Activated T-helper 9 cell treated with anti-CD3 and anti-CD28 coated beads, Interleukin-2, amount 50 U/mL, for 16 hours (primary cell): ENCODE results near the gene EEF1AKMT3.

Source experiments
- DNase-seq: peaks from one replicate; pipeline ENCODE4 v3.0.0-alpha.2; 2020; ENCODE audit warnings: low read depth

The EEF1AKMT3 gene

DNA sequence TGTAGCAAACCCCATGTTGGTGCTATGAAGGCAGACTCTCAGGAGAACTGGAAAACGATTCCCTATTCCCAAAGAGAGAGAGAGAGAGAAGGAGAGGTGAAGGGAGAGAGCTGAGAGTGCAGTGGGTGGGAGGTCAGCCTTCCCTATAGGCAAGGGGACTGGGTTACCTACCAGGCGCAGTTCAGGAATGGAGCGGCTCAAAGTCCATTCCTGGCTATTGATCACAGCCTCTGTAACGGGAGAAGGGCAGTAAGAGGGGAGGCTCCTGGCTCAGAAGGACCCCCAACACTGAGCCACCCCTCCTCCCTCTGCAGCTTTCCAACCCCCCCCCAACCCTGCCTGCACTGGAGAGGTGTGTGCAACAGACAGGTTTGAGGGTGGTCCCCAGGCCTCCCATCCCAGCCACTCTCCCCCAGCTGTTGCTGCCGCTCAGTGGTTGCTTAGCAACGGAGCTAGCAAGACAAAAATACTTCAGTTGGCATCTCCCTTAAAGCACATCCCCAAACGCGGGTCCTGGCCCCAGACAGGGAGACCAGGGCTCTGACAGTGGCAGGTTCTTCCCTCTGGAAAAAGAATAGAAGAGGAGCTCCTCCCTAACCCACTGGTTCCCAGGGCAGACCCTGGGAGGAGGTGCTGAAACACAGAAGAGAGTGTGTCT, 37.1 kb upstream of the EEF1AKMT3 start:
- no peak for DNase-seq

DNA sequence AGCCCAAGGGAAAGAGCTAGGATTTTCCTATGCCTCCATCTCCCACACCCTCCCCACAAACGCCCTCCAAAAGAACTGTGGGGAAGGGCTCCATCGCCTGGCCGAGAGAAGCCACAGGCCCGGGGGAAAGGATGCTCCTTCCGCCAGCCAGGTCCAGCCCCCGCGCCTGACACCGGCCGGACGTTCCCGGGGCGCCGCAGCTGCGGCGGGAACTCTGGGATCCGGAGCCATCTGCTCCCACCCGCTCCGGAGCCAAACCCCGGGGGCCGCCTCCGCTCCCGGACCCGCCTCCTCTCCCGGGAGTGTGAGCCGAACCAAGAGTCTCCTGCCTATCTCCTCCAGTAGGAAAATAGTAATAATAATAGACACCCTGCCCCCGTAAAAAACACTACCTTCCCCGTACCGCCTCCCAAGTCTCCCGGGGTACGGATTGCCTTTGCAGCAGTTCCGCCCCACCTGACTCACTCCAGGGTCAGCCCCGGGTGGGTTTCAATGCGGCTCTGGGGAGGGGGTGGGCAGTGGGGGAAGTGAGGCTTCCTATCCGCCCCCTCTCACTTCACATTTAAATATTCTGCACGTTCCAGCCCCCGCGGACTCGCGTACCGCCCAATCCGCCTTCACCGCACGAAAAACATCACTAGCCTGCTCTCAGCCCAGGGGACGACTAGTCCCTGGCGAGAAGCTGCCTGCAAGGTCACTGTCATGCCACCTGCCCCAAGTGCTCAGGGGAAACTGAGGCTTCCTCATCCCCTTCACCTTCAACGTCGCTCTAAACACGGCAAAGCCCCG, 36.3 kb upstream of the EEF1AKMT3 start:
- DNase-seq = no peak

DNA sequence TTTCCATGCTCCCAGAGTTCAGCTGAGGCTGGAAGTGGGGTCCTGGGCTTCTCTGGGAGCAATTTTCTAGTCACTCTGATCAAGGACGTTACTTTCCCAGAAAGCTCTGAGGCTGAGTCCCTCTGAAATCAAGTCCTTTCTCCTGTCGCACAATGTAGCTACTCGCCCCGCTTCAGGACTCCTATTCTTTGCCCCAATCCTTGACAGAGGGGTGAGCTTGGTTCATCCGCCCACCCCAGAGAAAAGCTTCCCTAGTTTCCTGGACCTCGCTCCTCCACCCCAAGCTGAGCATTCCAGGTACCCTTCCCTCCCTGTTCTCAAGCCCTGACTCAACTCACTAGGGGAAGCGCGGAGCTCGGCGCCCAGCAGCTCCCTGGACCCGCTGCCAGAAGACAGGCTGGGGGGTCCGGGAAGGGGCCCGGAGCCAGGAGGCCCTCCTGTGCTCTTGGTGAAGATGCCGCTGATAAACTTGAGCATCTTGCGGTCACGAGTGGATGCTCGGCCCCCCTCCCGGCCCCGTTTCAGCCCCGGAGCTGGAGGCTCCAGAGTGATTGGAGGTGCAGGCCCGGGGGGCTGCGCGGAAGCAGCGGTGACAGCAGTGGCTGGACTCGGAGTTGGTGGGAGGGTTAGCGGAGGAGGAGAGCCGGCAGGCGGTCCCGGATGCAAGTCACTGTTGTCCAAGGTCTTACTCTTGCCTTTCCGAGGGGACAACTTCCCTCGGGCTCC, 35.5 kb upstream of the EEF1AKMT3 start:
- DNase-seq = no peak

DNA sequence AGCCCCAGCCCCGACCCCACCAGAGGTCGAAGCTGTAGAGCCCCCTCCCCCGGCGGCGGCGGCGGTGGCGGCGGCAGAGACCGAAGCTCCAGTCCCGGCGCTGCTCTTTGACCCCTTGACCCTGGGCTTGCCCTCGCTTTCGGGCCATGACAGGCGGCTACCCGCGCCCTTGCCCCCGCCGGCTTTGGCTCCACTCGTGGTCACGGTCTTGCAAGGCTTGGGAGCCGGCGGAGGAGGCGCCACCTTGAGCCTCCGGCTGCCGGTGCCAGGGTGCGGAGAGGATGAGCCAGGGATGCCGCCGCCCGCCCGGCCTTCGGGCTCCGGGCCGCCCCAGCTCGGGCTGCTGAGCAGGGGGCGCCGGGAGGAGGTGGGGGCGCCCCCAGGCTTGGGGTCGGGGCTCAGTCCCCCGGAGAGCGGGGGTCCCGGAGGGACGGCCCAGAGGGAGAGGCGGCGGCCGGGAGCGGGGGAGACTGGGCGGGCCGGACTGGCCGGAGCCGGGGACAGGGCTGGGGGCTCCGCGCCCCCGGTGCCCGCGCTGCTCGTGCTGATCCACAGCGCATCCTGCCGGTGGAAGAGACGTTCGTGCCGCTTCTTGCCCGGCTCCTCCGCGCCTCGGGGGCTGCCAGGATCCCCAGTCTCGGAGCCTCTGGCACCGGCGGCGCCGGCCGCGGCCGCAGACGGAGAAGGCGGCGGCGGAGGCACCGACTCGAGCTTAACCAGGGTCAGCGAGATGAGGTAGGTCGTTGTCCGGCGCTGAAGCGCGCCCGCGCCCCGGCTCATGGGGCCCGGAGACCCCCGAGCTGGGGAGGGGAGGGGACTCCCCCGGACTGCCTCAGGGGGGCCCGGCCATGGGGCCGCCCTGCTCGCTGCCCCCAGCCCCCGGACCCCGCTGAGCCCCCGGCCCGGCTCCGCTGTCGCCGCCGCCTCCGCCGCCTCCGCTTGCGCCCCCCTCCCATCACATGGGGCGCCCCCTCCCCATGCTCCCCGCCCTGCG, 34.6 kb upstream of the EEF1AKMT3 start:
- DNase-seq = no peak

DNA sequence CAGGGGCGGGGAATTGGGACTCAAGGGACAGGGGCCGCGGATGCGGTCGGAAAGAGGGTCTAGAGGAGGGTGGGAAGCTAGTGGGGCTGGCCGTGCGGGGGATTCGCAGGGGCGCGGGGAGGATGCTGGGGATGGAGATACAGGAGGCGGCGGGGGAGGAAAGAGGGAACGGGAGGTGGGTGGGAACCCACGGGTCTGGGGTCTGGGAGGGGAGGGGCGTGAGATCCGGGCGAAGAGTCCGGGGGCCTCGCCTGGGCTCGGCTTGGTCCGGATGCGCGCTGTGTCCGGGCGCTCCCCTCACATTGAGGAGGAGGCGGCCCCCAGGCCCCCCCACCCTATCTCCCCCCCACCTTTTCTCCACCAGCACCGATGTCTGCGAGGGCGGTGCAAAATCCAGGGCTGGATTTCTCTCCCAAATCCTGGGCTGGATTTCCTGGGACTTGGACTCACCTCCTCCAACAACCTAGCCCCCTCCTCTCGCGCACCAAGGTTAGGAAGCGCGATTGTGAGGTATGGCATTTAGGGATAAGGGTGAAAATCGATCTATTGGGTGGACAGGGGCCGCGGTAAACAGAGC, 33.7 kb upstream of the EEF1AKMT3 start, which contains the start of gene AGAP2:
AGAP2 (minus strand) TSS at position 82 of the 577 bp plus-strand sequence. CDS start 496 bp downstream, outside the sequence.
- DNase-seq = no peak

DNA sequence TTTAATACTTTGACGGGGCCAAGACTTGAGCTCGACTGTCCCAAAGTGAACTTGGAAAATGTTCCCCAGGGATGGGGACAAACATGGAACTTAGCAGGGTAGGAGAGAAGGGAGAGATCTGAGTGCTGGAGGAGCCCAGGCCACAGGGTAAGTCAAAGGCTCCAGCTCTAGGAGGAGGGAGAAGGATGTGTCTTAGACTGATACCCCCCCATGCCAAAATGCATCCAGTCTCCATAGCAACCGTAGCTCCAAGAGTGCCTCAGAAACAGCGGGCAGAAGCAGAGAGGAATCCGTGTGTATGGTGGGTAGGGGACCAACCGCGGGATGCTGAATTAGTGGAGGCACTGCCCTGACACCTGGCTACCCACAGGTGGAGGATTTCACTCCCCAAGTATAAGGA, 33.0 kb upstream of the EEF1AKMT3 start:
- no peak for DNase-seq

DNA sequence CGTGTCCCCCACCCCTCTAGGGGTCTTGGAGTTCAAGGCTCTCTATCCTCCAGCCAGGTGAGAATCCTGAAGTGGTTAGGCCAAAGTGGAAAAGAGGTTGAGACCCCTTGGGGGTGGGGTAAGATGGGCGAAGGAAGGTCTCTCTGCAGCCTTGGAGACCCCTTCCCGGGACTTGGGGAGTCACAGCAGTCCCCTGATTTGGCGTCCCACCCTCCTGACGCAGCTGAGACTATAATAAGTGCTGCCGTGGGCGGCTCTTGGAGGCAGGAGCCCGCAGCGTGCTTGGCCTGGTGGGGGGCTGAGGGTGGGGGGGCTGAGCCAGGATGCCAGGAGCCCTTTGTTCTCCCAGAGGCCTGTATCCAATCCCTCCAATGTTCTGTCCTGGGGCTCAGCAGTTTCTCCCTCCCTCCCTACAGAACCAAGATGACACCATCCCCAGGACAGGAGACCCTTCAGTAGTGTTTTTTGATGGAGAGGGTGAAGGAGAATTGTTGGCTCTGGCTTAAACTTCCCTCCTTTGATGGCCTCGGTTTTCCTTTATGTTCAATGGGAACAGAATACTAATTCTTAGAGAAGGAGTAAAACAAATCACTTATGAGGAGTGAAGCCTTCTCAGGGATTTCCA, 32.4 kb upstream of the EEF1AKMT3 start:
- no peak for DNase-seq

DNA sequence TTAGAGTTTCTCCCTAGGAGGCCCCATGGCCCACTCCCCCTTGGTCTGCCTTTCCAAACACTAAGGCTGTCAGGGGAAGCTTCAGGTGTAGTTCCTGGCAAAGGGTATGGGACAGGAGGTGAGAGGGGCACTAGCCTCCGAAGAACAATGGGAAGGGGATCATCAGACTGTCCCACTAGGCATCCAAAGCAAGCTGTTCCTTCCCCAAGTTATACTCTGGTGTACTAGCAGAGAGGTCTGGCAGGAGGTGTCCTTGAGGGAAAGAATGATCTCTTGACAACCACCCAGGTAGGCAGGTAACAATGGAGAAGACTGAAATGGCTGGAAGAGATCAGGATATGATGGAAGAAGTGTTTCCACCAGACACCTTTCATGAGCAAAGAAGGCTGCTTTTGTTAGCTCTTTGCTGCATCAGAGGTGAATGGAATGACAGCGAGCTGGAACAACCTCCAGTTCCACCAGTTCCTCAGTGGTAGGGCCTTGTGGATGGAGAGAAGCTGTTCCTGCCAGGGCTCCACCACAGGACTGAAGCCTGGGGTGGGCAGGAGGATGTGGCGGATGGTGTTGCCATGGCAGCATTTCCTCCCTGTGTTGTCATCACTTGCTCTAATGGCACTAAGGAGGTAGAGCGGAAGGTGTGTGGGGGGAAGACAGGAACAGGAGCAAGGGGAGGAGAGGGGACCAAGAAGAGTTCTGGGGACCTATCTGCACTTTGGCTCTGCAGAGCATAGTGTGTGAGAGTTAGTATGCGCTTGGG, 31.6 kb upstream of the EEF1AKMT3 start:
- DNase-seq = peak; percentile 59

DNA sequence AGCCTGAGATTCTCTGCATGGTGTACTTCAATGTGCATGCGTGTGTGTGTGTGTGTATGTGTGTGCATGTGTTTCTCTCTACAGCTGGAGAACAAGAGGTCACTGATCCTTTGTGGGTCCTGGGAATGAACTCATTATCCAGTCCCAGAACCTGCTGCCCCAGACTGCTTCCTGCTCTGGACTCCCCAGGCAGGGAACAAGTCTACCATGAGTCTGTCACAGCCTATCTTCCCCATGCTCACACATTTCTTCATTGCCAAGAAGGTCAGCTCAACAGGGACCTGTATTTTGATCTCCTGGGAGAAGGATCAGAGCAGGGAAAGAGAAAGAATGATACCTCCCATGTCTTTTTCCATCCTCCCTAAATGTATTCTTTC, 31.0 kb upstream of the EEF1AKMT3 start:
- no peak for DNase-seq

DNA sequence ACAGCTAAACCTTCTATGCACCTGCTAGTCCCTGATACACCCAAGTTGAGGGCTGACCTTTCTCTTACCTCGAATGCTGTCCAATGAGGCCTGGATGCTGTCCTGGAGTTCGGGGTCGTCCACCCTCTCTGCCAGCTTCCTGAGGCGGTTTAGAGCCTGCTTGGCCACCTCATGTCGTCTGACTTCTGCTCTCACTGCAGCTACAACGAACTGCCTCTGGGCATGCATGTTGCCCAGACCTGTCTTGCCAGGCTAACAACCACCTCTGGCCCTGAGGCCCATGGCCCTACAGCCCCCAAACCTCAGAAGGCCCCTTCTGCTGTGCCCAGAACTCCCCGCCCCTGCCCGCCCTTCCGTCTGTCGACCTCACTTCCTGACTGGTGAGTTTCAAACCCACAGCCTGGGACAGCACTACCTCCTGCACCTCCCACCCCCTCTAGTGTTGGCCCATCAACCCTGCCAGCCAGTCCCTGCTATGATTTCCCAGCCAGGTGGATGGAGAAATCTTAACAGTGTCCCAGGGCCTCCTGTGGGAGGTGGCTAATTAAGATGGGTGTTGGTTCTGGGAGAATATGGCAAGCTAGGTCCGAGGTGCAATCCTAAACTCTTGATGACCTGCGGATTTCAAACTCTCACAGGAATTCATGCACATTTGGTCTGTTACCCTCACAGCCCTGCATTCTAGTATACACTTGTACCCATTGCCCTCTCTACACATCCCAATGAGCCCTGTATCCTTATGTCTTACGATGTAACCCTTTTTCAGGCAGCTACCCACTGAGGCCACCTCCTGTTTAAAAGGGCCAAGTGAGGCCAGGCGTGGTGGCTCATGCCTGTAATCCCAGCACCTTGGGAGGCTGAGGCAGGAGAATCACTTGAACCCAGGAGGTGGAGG, 30.3 kb upstream of the EEF1AKMT3 start:
- DNase-seq = peak; percentile 65

DNA sequence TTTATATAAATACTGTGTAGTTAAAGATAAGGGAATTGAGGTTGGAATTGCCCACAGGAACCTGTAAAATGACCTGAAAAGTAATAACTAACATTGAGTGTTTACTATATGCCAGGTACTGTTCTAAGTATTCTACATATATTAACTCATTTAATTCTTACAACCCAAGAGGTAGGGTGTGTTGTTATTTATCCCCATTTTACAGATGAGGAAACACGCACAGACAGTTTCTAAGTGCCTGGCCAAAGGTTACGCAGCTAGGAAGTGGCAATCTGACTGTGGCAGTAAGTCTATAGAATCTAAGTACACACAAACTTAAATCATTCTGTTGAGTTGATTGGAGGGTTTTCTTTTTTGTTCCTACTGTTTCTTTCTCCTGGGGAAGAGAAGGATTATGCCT, 28.6 kb upstream of the EEF1AKMT3 start:
- no peak for DNase-seq

DNA sequence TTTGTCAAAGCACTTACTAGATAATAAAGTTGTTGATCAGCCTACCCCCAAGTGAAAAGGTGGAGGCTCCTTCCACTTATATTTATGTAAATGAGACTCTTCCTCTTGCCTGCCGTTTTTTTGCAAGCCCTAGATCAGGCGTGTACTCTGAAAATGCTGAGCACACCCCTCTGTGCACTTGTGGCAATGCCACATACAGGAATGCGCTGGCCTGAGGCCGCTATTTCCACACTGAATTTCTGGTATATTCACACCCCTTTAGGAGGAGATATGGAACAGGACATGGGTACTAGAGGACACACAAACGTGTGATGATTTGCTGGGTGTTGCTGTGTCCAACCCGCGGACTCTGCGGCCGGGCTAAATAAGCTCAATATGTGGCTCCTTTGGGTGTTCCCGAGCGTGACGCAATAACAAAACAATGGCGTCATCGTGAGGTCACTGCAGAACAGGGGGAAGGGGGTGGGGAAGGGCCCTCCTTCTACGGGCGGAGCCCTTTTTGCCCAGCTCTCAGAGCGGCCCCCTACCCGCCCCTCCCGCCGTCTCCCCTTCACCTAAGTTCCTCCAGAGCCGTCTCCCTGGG, 28.1 kb upstream of the EEF1AKMT3 start:
- peak; percentile 54 for DNase-seq

DNA sequence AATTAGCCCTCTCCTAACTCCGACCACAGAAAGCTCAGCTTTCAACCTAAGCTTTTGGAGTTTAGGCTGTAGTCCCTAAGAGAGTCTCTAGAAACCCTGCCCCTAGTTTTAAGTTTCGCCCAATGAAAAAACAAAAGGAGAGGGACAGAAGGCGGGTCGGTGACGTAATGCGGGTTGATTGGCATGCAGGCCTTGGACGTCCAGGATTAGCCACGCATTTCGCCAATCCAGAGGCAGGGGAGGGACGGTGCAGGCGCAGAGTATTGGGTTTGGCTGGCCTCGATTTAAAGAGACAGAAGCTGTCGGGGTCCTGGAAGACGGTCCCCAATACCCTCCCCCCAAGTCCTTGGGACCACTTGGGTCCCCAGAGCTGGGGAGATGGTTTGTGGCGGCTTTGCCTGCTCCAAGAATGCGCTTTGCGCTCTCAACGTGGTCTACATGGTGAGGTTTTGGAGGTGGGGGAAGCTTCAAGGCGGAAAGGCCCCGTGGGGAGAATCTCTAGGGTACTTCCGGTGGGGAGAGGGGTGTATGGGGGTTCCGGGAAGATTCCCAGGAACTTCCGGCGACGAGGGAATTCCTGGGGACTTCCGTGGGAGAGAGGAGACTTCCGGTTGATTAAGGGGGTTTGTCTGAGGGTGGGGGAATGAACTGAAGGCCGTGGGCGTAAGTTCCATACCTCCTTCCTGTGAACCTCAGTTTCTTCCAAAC, 27.5 kb upstream of the EEF1AKMT3 start, which contains the start of gene TSPAN31:
TSPAN31 (plus strand) TSS at position 263 of the 708 bp plus-strand sequence; CDS start at position 379, 116 bp downstream.
- DNase-seq = peak; percentile 89

DNA sequence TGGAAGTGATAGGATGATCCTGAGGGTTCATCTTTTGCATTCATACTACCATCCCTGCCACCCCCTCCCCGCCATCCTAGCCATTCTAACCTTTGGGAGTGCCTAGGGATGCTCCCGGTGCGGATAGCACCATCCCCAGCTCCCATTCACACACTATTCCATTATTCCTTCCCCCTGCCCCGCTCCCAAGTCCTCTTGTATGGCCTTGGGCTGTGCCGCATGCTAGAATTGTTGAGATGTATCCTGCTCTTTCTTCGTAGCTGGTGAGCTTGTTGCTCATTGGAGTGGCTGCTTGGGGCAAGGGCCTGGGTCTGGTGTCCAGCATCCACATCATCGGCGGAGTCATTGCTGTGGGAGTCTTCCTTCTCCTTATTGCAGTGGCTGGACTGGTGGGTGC, 26.9 kb upstream of the EEF1AKMT3 start:
- DNase-seq = no peak

DNA sequence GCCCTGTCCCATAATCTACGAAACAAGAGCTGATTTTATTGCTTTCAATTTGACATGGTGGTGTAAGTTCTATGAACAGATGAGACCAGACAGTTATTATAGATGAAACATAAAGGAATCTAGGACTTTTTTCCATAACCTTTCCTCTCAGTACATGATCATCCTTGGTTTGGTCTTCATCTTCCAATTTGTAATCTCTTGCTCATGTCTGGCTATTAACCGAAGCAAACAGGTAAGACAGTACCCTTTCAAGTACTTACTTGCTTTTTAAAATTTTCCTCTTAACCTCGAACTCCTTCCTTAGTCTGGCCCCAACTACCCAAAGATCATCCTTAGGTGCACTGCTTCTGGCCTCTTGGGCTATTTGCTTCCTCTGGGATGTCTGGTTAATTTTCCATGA, 26.4 kb upstream of the EEF1AKMT3 start:
- no peak for DNase-seq

DNA sequence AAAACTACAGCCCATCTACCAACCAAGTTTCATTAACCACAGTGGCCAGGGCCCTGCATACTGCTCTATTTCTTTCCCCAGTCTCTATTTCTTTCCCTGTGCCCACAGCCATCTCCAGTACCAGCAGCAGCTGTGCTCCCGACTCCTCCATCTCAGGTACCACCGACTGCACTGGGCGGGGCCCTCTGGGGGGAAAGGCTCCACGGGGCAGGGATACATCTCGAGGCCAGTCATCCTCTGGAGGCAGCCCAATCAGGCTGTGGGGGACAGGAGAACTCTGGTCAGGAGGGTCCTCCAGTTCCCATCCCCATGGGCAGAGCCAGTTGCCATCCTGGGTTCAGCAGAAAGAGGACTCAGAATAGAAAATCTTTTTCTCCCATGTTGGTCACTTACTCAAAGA, 23.4 kb upstream of the EEF1AKMT3 start:
- DNase-seq = no peak

DNA sequence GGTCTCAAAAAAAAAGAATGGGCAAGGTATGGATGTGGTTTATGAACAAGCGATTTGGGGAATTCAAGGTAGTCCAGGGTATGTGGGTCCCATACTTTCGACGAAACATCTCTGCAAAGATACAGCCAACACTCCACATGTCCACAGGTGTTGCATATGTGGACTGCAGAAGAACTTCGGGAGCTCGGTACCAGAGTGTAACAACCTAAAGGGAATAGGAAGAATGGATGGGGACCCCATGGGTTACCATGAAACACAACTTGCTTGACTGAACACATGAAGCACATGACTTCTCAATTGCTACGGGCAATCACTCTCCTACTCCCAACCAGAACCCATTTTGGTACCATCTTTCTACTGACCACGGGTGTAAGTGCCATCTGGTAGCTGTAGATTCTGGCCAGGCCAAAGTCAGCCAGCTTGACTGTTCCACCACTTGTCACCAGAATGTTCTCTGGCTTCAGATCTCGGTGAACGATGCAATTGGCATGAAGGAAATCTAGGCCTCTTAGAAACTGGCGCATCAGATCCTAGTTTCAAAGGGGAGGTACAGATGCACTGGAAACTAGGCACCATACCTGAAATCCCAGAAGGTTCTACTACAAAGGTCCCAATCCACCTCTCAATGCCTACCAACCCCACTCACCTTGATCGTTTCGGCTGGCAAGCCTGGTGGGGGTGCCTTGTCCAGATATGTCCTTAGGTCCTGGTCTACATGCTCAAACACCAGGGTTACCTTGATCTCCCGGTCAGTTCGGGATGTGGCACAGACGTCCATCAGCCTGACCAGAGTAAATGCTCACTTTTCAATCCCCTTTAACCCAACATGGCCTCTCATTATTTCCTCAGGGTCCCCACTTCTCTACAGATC, 21.6 kb upstream of the EEF1AKMT3 start:
- DNase-seq = no peak
